Spleen (tissue), 7 donors: Measurements from ENCODE around the gene CEMIP.

Experiments
- CTCF ChIP-seq, 11 experiments: fragments of 200-600 bp in 7 of 11; fragments of 450-650 bp in 4 of 11; sonication (generic) in 4 of 11; IDR thresholded peaks in 8 of 11; conservative IDR thresholded peaks in 3 of 11; 1 replicate in 7 of 11; 2 replicates in 4 of 11; pipeline versions ENCODE4 v1.4.0 to v1.8.0; 2016 to 2021; ENCODE audit warnings: antibody characterized with exemption in 11 of 11, inconsistent platforms in 4 of 11, mild to moderate bottlenecking in 1 of 11
- POLR2A ChIP-seq, 3 donors: fragments of 450-650 bp; IDR thresholded peaks; one replicate each; pipeline ENCODE4 v1.5.1; 2017; ENCODE audit warnings: antibody characterized with exemption in 3 of 3, mild to moderate bottlenecking in 1 of 3
- POLR2AphosphoS5 ChIP-seq, 3 donors: sonication (generic); formaldehyde crosslinking; IDR thresholded peaks; one replicate each; pipeline ENCODE4 v1.5.1; 2017; ENCODE audit warnings: antibody characterized with exemption in 3 of 3
- donor health status: DM: no; HTN: no; CAD: no; lungs with moderate emphysema.
- donor health status: DM: no; HTN: no; CAD: no.
- donor health status: DM: no; HTN: no; CAD: no.

DNA sequence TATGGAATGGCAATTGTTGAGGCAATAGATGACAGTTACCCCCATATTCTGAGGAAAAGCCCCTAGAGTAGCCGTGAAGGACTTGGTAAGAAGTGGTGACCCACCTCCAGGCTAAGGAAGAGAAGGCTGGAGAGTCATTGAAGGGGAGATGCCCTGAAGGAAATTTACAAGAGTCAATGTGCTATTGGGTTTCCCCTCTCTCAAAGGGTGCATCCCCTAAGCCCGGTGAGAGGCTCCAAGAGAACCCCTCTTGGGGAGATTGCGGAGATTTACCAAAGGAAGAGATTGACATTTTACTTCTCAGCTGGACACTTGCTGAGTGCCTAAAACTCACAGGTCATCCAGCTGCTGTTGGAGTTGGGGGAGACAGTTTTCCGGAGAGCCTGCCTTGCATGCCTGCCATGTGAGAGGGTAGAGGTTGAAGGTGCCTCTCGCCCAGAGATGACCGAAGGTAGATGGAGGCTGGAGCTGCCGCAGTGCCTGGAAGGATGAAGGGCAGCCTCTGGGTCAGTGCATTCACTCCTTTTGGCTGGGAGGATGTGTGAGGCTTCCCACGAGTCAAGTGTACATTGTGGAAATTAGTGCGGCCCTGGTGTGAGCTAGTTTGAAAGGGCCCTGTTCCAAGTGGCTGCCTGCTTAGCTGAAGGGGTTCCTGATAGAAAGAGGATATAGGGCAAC is 179.8 kb downstream of the CEMIP start:
- TF ChIP-seq CTCF (IDR thresholded peaks at IDR 0.05 in 8 of 11, conservative IDR thresholded peaks at IDR 0.05 in 3 of 11) (no peak), POLR2A (IDR thresholded peaks at IDR 0.05) (no peak), POLR2AphosphoS5 (IDR thresholded peaks at IDR 0.05) (no peak)
